AG08395 (cell line): ENCODE data around the gene DNM3.
"Not testable (repeated sequence)": the region's sequence is repeated elsewhere in the genome, so short reads cannot be mapped to it uniquely, and the experiment has no call there.

Experiments used
- DNase-seq: peaks from one replicate; pipeline ENCODE4 v3.0.0; 2012; ENCODE audit warnings: mixed read lengths, low spot score

The DNM3 gene

GRCh38 chr1:172425339-172425738, 584.0 kb downstream of the DNM3 start:
- no peak for DNase-seq

DNA sequence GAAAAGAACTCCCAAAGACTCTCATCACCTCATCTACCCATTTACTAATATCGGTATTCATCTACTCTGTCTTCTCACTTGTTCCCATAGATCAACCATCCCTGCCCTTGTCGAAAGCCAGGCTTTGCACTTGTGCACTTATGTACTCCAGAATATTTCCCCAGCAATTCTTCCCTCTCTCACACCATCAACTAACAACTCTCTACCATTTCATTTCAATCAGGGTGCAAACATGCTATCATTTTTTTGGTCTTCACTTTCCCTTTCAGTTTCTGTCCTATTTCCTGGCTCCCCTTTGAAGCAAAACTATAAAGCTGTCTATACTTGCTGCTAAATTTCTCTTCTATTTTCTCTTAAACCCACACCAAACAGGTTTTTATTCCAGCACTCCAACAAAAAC, 585.9 kb downstream of the DNM3 start:
- DNase-seq: no peak

GRCh38 chr1:172429331-172430127, 588.2 kb downstream of the DNM3 start:
- peak; percentile 77 for DNase-seq

- no peak for DNase-seq
Measured at GRCh38 chr1:172430128-172430454, 588.8 kb downstream of the DNM3 start.

DNA sequence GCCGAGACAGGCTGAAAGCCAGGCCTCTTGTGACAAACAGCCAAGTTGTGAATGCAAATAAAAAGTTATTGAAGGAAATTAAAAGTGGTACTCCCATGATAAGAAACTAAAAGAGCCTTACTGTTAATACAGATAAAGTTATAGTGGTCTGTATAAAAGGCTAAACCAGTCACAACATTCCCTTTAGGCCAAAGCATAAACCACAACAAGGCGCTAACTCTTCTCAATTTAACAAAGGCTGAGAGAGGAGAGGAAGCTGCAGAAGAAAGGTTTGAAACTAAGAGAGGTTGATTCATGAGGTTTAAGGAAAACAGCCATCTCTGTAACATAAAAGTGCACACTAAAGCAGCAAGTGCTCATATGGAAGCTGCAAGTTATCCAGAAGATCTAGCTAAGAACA, 589.9 kb downstream of the DNM3 start:
- no peak for DNase-seq

GRCh38 chr1:172431721-172432192, 590.5 kb downstream of the DNM3 start:
- DNase-seq: no peak

DNA sequence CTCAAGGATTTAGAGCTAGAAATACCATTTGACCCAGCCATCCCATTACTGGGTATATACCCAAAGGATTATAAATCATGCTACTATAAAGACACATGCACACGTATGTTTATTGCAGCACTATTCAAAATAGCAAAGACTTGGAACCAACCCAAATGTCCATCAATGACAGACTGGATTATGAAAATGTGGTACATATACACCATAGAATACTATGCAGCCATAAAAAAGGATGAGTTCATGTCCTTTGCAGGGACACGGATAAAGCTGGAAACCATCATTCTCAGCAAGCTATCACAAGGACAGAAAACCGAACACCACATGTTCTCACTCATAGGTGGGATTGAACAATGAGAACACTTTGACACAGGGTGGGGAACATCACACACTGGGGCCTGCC, 595.9 kb downstream of the DNM3 start:
- DNase-seq: not testable (repeated sequence)

DNA sequence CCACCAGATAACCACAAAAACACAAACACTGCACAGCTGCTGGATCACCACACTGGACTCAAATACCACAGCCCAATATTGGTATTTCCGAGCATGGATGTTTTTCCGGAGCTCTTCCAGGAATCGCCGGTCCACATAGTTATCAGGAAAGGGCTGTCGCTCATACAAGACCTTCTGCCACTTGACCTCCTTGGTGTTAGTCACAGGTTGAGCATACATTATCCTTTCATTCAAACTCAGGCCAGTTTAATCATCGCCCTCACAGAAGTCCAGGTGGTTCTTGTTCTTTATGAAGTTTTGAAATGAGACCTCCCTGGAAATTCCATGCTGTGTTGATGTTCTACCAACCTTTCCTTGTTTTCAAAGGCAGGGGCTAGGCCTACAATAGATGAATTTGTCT, 601.1 kb downstream of the DNM3 start:
- no peak for DNase-seq

DNA sequence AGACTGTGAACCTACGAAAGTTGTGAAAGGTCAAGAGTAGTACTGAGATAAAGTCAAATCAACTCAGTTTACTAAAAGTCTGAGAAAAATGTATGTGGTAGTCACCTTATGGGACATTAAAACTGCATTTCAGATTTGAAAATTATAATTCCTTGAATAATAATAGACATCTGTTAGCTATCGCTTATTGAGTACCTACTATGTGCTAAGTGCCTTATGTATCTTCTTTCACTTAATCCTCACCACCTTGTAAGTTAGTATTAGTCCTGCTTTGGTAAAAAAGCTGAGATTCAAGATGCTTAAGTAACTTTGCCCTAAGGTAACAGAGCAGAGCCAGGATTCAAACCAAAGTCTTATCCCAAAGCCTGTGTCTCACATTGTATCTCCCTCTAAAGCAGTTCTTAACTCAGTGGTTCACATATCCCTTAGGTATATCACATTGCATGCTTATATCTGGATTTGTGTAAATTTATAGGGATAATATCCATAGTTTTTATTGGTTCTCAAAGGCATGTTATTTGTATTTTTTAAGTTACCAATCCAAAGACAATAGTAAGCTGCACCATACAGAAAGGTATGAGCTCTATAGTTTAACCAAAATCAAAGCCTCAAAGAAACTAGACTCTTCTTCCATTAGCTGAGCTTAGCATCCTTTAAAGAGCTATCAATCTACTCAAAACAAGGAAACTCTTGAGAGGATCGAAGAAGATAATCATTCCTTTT, 601.7 kb downstream of the DNM3 start:
- no peak for DNase-seq

DNA sequence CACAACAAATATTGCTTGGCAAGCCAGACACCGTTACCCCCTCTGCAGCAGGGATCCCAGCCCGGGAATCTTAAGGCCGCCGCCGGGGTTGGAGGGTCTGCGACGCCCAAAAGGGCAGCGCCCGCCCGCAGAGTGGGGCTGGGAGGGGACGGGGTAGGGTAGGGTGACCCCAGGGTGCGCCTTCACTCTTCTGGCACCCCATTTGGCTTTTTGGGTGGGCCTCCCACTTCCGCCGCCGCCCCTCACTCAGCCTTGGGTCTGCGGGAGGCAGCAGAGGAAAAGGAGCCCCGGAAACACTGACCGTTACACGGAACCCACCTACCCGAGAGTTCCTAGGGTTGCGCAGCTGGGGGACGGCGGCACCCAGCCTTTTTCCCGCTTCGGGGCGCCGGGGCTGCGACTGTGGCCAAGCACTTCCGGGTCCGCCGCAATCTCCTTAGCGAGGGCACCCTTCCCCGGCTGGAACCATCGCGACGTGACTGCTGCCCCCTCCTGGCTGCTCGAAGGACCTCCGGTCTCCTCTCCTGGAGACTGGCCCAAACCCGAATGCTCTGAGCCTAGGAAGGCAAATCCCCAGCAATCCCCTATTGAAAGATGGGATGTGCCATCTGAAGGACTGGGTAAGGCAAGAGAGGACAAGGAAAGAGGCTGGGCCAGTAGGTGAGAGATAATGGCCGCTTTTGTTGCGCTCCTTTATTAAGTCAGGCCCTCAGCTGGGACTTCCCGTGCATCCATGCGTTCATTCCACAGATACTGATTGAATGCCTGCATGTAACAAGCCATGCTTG, 602.6 kb downstream of the DNM3 start, which contains the start of gene PIGC:
TSS of gene PIGC (minus strand) at position 404 of the 788 bp plus-strand sequence. CDS start 1,447 bp downstream, outside the sequence.
- DNase-seq: peak; percentile 96

- DNase-seq: no peak
Measured at GRCh38 chr1:172446547-172446946, 605.2 kb downstream of the DNM3 start.

- no peak for DNase-seq
Measured at GRCh38 chr1:172447641-172448040, 606.3 kb downstream of the DNM3 start.

DNA sequence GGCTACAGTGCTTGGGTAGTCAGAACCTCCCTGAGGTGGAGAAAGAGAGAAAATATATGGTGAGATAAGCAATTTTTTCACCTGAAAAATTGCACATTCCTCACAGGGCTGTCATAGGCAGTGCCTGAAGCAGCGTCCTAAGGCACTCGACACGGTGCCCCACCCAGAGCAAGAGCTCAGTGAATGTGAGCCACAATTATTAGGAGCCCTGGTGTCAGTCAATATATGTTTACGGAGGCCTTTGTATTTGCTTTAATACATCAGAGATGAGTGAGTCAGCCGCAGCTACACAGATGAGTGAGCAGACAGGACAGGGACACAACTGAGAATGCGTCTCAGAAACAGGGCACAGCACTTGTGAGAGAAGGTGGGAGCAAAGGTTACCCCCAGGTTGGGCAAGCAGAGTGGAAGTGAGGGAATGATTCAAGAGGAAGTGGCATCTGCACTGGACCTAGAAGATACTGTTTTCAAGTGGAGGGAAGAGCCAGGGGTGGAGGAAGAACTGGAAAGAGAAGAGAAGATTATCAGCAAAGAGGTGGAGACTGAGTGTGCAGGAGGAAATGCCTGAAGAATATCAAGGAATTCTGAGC, 607.8 kb downstream of the DNM3 start:
- no peak for DNase-seq

DNA sequence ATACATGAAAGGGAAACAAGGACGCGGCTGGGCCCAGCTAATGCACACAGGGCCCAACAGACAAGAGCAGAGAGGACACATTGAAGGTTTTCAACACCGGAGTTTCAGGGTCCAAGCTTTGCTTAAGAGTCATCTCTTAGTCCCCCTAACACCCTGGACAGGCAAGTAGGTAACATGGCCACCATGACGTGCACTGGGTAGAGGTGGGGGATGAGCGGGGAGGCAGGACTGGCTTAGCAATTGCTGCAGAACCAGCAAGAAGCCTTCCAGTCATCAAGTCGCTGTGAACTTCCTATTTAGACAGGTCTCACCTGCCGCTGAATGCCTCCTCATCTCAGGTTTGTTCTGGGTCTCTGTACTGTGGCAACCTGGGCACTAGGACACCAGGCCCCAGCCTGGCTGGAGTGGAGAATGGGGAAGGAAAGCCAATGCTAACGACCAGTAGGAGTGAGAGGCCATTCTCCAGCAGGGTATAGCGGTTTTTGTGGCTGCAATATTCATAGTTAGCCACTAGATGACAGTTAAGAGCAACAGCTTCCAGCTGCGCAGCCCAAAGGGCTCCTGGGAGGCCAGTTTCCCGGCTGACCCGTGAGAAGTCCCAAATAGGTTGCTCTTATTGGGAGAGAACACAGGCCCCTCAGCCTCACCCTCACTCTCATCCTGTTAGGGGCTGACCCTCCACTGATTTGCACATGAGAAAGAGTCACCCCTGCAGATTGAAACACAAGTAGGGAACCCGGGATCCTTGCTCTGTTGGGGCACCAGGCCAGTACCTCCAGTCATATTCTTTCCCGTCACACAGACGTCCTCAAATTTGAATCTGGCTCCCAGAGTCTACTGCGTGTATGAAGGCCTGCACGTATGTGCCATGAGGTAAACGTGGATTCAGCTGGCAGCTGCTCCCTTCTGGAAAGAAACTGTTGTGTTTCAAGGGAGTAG, 608.6 kb downstream of the DNM3 start:
- DNase-seq: peak; percentile 81

GRCh38 chr1:172450524-172450885, 609.2 kb downstream of the DNM3 start:
- no peak for DNase-seq

DNA sequence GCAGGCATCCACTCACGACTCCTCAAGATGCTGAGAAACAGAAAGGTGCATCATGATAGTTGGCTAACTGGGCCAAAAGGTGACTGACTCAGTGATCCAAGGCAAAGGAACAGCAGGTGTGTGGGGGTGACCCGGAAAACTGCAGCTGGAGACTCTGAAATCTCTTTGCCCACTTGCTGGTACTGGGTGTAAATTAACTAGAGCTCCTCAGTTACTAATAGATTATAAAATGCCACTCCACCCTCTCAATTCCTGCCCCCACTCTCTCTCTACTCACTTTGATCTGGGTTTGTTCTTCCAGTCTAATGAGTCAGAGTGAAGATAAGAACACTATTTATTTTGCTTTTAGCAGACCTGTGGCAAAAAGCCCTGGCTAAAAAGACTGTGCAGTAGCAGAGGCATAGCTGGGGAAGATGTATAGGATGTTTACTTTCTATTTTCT, 609.7 kb downstream of the DNM3 start:
- no peak for DNase-seq

DNA sequence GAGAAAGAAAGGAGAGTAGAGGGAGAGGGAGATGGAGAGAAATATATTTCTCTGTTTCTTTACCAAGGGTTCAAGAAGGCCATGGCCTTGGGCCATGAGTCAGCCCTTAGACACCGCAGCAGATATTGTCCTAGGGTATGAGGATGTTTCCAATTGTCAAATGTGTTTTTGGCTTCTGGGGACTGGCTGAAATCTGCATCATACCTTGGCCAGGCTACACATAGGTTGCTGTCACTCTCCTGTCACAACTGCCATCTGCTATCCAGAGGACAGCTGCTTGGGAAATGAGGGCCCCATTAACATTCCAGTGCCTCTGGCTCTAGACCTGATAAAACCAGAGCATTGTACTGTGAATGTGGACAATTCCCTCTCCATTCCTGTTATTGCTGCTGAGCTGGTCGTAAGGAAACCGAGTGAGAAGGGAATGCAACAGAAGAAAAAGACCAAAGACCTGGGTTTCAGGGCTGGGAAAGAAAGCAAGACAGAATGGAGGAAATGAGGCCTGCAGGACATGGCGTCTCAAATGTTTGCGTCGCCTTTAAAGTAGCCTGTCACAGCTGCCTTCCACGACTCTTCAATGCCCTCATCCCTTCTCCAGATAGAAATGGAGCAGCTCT, 611.3 kb downstream of the DNM3 start:
- no peak for DNase-seq

DNA sequence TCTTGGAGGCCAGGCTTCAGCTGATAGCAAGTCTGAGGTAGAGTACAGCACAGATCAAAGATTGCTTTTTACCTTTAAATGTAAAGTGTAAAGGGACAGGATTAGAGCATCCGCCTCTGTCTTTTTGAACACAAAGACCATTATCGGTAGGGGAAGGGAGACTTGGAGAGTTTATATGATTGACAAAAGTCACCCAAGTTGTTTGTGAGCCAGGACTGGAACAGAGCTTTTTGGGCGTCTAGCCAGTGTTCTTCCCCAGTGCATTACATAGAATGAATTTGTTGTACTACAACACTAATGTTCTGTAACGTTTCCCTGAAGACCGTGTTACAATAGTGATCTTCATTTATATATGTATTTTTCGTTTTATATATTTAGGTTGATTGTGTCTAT, 611.9 kb downstream of the DNM3 start:
- DNase-seq: no peak

DNA sequence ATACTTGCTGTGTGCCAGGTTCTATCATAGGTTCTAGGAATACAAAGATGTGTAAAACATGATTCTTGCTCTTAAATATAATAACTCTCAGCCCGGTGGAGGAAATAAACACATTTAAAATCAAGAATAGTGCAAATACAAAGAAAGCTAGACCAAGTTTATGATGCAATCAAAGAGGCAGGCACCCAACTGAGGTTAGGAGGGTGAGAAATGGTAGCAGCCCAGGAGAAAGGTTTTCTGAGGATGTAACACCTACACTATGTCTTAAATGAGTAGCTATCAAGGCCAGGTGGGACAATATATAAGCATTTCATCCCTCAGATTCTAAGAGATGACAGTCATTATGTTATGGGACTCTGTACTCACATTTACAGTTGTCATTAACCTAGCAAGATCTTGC, 612.3 kb downstream of the DNM3 start:
- no peak for DNase-seq

DNA sequence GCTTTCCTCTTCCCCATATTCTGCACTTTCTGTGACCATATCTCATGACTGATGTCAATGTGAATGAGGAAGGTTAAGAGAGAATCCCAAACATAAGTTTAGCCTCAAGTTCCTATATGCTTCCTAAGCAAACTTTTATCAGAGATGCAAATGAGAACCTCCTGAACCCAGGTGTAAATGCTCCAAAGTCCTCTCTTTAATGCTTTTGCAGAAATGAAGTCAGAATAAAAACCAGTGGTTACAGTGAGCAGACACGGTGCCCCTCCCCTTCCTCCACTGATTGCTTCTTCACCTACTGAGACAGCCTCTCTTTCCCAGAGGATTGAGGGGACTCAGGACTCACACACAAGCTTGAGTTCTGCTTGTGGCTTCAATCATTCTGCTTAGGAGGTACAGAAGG, 614.2 kb downstream of the DNM3 start:
- no peak for DNase-seq

- DNase-seq: no peak
Measured at GRCh38 chr1:172456344-172456769, 615.1 kb downstream of the DNM3 start.
